H1 (cell line): ENCODE data around the gene ENKUR. TPM values are rescaled to one million over a fixed set of nuclear protein-coding genes. Genes with fewer than 3 reads are reported as not detected.

Source experiments
- MAX ChIP-seq: IDR thresholded peaks from 2 replicates; pipeline ENCODE4 v1.6.1; 2012; ENCODE audit warnings: inconsistent platforms
- USF2 ChIP-seq: IDR thresholded peaks from 2 replicates; pipeline ENCODE4 v1.6.1; 2011; ENCODE audit warnings: low read length, improper control_type of control experiment
- polyA plus RNA-seq, 7 experiments: library from polyadenylated mRNA; depleted of rRNA in 3 of 7; stranded (reverse) in 5 of 7; unstranded in 2 of 7; fragments of >200 nt in 5 of 7; fragments of 200-250 nt in 2 of 7; gene quantifications; 1 replicate in 5 of 7; 2 replicates in 1 of 7; 4 replicates in 1 of 7; pipeline versions ENCODE4 v1.2.1 to v1.2.3, GENCODE V29; 2011 to 2013; ENCODE audit warnings: missing spikeins in 2 of 7, mixed read lengths in 2 of 7
- total RNA-seq: library from RNA; stranded (reverse); fragmentation: NEBNext Ultra II Directional; extraction: Animal tissue kit (Norgen Biotek cat#: 25700); gene quantifications from 2 replicates; pipeline ENCODE4 v1.2.1, GENCODE V29; 2021

The ENKUR gene
- total and polyA plus RNA-seq, 2 of the 8 experiments (the other 6 are each of a cell fraction or from before 2014, with no cell fraction given), result not detected

- TF ChIP-seq USF2 (no peak), MAX (no peak)
Observed at GRCh38 chr10:24979685-24980084, 36.3 kb downstream of the ENKUR start (continued).
